Activated T-cell treated with anti-CD3 and anti-CD28 coated beads, Interleukin-2, amount 50 U/mL, for 1 hour (primary cell): Measurements from ENCODE around the gene HINT2.

Experiments
- DNase-seq: peaks from one replicate; pipeline ENCODE4 v3.0.0-alpha.2; 2020

The HINT2 gene

DNA sequence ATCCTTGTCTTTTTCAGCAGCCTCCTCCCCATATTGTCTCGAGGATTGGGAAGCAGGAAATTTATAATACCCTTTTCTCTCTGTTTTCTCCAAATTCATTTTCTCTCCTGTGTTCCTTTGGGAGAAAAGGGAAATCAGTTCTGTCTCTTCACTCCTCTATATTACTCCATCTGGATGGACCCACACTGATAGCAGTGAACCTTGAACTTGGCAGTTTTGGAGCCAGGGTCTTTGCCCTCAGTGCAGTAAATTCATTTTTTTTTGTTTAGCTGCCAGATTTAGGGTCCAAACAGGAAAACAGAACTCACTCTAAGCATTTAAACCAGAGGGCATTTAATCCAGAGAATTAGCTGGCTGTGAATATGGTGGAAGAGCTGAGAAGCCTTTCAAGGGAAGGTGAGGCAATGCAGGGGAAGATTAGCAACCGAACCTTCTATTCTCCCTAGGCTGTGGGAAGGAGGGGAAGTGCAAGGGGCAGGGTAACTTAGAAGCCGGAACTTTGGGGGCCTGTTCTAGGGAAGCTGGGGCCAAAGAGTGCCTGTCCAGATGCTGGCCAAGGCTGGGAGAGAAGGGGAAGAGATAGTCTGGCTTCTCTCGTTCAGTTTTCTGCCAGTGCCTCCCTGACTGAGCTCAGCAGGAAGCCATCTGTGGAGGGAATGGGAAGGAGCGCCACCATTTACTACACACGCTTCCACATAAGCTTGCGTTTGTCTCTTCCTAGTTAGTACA is 39.8 kb downstream of the HINT2 start:
- DNase-seq, result no peak

DNA sequence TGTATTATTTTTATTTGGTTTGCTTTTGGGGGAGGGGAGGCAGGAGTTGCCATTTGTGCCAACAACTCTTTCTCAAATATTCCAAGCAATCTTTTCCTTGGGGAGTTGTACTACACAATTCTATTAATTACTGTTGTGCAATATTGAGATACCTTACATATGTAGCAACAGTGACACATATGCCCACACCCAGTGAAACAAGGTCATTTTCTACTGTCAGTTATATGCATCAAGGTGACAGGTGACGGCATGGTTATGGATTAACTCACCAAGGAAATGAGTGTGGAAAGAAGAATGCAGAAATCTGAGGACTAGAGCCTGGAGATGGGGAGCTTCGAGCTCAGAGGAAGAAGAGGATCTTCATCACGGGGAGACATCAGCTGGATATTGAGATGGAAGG is 42.9 kb downstream of the HINT2 start:
- DNase-seq, result no peak

DNA sequence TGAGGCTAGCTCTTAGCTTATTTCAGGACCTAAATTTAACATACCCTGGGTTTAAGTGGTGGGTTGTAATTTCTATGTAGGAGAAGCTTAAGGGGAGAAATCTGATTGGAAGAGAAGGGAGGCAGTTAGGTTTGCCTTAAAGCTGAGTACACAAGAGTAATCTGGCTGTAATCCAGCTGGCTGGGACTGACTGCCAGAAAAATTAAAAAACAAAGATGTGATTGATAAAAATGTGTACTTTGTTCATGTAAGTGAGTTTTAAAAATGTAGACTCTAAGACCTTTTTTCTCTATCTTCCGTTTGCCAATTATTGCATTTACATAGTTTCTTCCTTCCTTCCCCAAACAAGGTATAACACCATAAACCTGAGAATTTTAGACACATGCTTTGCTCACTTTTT is 43.3 kb downstream of the HINT2 start:
- DNase-seq, result no peak

DNA sequence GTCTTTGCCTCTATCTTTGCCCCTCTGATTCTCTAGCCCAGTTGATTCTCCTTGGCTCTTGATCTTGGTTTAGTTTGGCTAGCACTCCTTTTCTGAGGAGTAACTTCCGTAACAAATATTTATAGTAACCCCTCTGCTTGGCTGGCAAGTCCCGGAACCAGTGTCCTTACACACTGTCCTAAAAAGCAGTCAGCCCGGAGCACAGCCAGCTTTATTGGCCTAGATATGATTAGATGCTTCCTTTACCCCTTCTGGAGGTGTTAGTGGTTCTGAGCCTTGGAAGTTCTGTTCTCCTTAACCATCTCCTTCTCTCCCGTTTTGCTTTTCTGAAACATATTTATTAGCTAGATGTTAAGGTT is 43.8 kb downstream of the HINT2 start:
- no peak for DNase-seq

DNA sequence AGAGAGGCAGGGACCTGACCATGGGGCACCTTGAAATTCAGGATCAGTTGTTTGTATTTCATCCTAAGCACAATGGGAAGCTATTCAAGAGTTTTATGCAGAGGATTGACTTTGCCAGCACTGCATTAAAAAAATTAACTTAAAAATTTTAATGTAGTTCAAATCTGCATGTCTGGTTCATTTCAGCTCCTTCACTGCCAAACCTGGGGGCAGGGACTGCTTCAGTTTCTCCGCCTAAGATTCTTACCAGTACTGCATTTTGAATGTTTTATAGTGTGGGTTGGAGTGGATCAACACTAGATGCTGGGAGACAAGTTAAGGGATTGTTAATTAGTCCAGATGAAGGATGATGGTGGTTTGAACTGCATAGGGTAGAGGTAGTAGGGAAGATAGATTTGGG is 45.1 kb downstream of the HINT2 start:
- DNase-seq, result no peak

DNA sequence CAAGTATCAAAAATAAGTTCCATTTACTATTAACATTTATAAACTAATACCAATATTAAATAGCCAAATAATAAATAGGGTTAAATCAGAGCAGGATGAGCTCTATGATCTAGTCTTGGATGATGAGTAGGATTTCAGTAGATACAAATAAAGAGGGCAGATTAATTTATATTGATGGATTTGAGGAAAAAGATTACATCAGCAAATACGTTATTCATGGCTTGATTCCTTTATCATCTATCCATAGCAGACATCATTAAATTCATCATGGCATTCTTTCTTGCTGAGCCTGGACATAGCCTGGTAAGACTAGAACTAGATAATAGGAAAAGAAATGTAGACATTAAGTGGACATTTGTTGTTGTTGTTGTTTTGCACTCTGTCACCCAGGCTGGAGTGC is 47.4 kb downstream of the HINT2 start:
- DNase-seq, result no peak

DNA sequence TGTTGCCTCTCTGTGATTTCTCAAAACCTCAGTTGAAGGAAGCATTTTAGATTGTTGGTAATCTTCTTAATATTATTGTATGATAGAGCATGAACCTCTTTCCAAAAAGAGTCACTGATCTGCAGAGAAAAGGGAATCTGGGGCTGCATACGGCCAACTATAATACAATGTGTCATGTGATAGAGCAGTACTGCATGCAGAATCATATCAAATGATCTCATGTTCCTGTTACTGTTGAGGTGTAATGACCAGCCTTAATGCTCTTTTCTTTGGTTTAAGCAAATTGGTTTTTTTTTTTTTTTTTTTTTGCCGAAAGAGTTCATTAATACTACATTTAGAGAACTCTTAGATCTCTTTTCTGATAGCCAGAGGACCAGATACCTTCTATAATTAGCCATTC is 47.8 kb downstream of the HINT2 start:
- DNase-seq, result no peak

DNA sequence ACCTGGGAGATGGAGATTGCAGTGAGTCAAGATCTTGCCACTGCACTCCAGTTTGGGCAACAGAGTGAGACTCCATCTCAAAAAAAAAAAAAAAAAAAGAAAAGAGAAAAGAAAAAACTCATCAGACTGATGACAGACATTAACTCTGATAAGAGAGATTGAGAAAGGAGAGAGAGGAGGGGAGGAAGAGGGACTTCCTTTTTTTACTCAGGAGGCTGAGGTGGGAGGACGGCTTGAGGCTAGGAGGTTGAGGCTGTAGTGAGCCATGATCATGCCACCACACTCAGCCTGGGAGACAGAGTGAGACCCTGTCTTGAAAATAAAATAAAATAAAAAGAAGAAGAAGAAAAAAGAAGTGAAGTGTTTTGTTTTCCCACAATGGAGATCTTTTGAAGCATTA is 51.0 kb downstream of the HINT2 start:
- DNase-seq, result no peak

DNA sequence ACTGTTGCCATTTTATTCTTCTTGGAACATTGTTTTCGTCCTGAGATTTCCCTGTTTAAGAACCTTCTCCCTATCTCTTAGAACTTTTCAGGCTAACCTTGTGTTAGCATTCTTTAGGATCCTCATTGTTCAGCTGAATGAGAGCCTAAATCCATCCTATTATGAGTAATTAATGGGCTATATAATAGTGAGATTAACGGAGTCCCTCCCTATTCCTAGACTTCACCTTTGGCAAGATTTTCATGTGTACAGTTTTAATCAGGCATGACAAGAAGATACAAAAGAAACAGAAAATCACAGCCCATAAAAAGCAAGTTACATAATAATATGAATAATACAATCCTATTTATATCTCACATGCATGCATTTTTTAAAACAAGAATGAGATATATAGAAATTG is 51.7 kb downstream of the HINT2 start:
- DNase-seq, result no peak
